ENCODE measurements around the gene ELFN2. TPM values are rescaled to one million over a fixed set of nuclear protein-coding genes. Genes with fewer than 3 reads are reported as not detected.

The ELFN2 gene, protein sequence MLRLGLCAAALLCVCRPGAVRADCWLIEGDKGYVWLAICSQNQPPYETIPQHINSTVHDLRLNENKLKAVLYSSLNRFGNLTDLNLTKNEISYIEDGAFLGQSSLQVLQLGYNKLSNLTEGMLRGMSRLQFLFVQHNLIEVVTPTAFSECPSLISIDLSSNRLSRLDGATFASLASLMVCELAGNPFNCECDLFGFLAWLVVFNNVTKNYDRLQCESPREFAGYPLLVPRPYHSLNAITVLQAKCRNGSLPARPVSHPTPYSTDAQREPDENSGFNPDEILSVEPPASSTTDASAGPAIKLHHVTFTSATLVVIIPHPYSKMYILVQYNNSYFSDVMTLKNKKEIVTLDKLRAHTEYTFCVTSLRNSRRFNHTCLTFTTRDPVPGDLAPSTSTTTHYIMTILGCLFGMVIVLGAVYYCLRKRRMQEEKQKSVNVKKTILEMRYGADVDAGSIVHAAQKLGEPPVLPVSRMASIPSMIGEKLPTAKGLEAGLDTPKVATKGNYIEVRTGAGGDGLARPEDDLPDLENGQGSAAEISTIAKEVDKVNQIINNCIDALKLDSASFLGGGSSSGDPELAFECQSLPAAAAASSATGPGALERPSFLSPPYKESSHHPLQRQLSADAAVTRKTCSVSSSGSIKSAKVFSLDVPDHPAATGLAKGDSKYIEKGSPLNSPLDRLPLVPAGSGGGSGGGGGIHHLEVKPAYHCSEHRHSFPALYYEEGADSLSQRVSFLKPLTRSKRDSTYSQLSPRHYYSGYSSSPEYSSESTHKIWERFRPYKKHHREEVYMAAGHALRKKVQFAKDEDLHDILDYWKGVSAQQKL
- under 1 TPM in 2 of 7 donors, not detected in 5; 0.02 to 0.03 TPM for total RNA-seq
- under 1 TPM; 0.01 to 0.05 TPM for polyA plus RNA-seq
- long read RNA-seq, donor 1 = 0 reads
- long read RNA-seq, donor 2, full-length matches to known transcripts = 1 of 1 reads
- long read RNA-seq, donor 2, partial matches to known transcripts = 0 of 1 reads
- long read RNA-seq, donor 2, other reads (novel, unspliced or antisense) = 0 of 1 reads
- long read RNA-seq, donor 3 = 0 reads

- Histone ChIP-seq H3K4me3 (peak within 1 kb of the TSS; percentile 5), H3K9me3 (no peaks in the 10 kb centered on the region), H3K27ac (no peak within 1 kb of the TSS), H3K4me1 (ENCODE audit: insufficient read depth) (peaks cover 4% of the 10 kb centered on the region), H3K36me3 (no peaks in the 10 kb centered on the region), H3K27me3 (no peaks in the 10 kb centered on the region)
- DNase-seq = peak in 2 of 5 donors; percentile 30 to 50
- 0 to 1% (median 0%) methylated on average over 43 to 72 of the region's 72 CpGs for WGBS, 3 donors
- intact Hi-C loops (cut with DNase I) = loop anchor here in 2 of 4 donors (10.0 kb wide), 2 partner anchors 68 to 112 kb away; no protein-coding TSS in a partner anchor
- TF ChIP-seq POLR2A (IDR thresholded peaks at IDR 0.05) (no peak), CTCF (IDR thresholded peaks at IDR 0.05) (no peak), EP300 (IDR thresholded peaks at IDR 0.05) (no peak)
These were observed at the start of gene ELFN2 for GRCh38 chr22:37427135-37427710. ELFN2 (minus strand) TSS chr22:37427479; CDS start chr22:37375534, 51,945 bp downstream.

GRCh38 chr22:37476389-37477329 lies 49.4 kb upstream of the ELFN2 start:
- Histone ChIP-seq H3K4me1 (ENCODE audit: insufficient read depth) (no peaks in the 10 kb centered on the region), H3K9me3 (no peaks in the 10 kb centered on the region), H3K36me3 (no peaks in the 10 kb centered on the region), H3K27ac (no peak overlapping the region), H3K27me3 (no peaks in the 10 kb centered on the region), H3K4me3 (no peak overlapping the region)
- TF ChIP-seq CTCF (IDR thresholded peaks at IDR 0.05) (no peak), EP300 (IDR thresholded peaks at IDR 0.05) (no peak), POLR2A (IDR thresholded peaks at IDR 0.05) (no peak)
- intact Hi-C loops (cut with DNase I) = no loop called here
- 55 to 65% (median 58%) methylated on average over 14 of the region's 14 CpGs for WGBS, 3 donors
- DNase-seq = no peak

DNA sequence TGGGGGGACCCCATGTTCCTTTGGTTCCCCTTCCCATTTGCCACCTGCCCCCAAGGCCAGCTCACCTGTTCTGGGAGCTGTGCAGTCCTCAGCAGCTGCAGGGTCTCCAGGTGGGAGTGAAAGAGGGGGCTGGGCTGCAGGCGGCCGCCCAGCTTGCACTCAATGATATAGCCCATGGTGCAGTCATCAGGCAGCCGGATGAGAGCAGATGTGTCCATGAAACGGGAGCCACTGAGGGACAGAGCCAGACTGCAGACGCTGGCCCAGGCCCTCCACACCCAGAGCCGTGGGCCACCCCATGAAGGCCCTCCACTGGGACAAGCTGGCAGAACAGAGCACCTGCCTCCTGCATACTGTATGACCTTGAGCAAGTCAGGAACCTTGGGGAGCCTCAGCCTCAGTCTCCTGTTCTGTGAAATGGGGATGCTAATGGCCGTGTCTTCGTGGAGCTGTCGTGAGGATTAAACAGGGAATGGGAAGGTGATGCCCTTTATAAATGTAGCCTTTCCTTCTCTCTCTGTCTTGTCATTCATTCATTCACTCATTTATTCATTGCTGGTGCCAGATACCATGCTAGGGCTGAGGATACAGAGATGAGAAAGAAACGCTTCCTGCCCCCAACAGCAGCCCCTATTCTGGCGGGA lies 47.3 kb upstream of the ELFN2 start:
- DNase-seq = no peak
- Histone ChIP-seq H3K36me3 (no peaks in the 10 kb centered on the region), H3K4me1 (ENCODE audit: insufficient read depth) (no peaks in the 10 kb centered on the region), H3K9me3 (no peaks in the 10 kb centered on the region), H3K4me3 (no peak overlapping the region), H3K27ac (no peak overlapping the region), H3K27me3 (no peaks in the 10 kb centered on the region)
- intact Hi-C loops (cut with DNase I) = no loop called here
- 53 to 68% (median 57%) methylated on average over 11 of the region's 11 CpGs for WGBS, 3 donors
- TF ChIP-seq CTCF (IDR thresholded peaks at IDR 0.05) (no peak), POLR2A (IDR thresholded peaks at IDR 0.05) (no peak), EP300 (IDR thresholded peaks at IDR 0.05) (no peak)
